ENCODE measurements around the gene PTK6.
A peak's percentile ranks its signal among the peaks of the same experiment; 100 is the strongest.
"Not testable (repeated sequence)": the region's sequence is repeated elsewhere in the genome, so short reads cannot be mapped to it uniquely, and the experiment has no call there.

PTK6 gene

DNA sequence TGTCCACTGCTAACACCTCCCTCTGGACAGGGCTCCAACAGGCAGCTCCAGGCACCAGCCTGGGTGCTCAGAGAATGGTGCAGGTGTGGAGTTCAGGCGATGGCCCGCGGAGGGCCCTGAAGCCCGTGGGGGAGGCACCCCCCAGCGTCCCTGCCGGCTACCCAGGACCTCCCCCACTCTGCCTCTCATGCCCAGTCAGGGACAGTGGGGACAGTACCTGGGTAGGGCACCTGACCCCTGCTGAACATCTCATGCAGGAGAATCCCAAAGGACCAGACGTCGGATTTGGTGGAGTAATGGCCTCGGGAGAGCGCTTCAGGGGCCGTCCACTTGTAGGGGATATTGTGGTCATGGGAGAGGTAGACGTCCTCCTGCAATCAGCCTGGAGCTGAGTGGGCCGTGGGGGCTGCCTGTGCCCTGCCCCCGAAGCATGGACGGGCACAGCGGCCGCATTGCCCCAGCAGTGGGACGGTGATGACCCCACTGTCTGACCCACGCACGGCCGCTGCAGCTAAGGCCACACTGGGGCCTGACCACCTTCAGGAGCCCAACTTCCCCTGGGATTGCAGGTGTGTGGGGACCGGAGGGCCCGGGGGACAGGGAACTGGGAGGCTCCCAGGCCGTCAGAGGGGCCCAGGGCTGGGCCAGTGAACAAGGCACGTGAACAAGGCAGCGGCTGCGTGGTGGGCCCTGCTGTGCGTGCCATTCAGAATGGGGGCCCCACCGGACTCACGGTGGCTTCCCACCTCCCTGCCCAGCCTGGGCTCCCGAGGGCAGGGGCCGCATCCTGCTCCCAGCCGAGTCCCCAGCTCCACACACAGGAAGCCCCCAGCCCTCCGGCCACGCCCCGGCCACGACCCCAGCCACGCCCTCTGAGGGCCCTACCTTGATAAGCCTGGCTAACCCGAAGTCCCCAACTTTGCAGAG, 7.1 kb downstream of the PTK6 start:
- no peak for DNase-seq (ENCODE audit: low read depth)

GRCh38 chr20:63529180-63529860, 7.9 kb downstream of the PTK6 start:
- no peak for DNase-seq (ENCODE audit: low read depth)

DNA sequence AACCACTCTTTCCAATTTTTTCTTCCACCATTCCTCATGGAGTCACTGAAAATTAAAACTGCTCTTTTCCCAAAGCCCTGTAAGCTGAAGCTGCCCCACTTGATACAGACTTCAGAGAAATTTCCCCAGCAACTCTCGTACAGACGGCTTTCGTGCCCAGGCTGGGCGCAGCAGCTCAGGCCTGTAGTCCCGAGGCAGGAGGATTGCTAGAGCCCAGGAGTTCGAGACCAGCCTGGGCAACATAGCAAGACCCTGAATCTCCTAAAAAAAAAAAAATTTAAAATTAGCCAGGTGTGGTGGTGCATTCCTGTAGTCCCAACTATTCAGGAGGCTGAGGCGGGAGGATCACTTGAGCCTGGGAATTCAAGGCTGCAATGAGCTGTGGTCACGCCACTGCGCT, 10.0 kb downstream of the PTK6 start:
- DNase-seq (ENCODE audit: low read depth) = no peak

- DNase-seq (ENCODE audit: low read depth) = no peak
These were observed 11.2 kb downstream of the PTK6 start for GRCh38 chr20:63525971-63526370.

- DNase-seq (ENCODE audit: low read depth) = no peak
These were observed 12.0 kb downstream of the PTK6 start for GRCh38 chr20:63525185-63525584.

DNA sequence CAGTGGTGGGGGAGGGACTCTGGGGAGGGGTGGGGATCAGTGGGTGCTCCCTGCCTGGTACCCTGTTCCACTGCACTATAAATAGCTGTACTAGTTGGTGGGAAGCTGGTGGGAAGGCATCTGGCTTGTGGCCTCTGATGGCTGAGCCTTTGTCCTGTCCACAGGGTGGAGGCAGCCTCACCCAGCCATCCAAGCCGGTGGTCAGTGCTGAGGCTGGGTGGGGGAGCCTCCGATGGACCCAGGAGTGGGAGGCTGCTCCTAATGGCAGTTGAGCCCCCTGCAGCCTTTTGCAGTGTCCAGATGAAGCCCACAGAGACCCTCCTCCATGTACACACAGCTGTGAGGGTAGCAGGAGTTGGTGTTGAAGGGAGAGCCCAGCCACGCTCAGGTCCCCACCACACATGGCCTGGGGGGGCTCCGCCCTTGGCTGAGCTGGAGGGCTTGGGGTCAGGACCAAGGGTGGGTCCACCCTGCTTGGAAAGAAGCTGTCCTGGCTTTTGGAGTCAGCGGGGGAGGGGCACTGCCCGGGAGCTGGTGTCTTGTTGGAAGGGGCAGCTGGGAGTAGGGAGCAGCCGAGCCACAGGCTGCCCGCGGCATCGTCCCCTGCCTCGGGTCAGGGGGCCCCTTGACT, 14.1 kb downstream of the PTK6 start:
- DNase-seq (ENCODE audit: low read depth) = no peak

DNA sequence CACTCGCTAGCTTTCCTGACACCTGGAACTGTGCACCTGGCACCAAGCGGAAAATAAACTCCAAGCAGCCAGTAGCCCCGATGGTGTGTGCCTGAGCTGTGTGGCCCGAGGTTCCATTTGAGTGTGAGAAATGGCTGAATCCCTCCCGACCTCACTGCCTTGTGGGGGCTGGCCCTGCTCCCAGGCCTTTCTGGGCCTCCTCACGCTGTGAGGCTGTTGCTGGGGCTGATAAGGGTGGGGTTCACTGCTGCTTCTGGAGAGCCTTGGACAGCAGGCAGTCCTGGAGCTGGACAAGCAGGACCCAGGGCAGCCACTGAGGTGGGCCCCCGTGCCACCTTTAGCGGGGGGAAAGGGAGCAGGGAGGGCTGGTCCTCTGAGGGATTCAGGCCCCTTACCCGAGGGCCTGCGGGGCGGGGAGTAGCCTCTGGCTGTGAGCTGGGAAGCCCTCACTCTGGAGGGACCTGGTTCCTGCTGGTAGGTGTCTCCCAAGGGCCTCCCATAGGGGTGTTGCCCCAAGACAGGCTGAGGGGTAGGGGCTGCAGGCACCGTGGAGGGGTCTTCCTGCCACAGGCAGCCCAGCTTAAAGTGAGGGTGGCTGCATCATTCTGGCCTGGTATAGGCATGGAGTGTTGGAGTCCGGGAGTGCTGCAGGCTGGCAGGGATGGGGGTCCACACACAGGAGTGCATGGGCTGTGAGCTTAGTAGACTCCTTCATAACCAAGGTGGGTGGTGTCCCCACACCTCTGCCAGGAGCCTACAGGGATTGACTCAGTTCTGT, 14.9 kb downstream of the PTK6 start:
- no peak for DNase-seq (ENCODE audit: low read depth)

- no peak for DNase-seq (ENCODE audit: low read depth)
These were observed 15.6 kb downstream of the PTK6 start for GRCh38 chr20:63521602-63522001.

DNA sequence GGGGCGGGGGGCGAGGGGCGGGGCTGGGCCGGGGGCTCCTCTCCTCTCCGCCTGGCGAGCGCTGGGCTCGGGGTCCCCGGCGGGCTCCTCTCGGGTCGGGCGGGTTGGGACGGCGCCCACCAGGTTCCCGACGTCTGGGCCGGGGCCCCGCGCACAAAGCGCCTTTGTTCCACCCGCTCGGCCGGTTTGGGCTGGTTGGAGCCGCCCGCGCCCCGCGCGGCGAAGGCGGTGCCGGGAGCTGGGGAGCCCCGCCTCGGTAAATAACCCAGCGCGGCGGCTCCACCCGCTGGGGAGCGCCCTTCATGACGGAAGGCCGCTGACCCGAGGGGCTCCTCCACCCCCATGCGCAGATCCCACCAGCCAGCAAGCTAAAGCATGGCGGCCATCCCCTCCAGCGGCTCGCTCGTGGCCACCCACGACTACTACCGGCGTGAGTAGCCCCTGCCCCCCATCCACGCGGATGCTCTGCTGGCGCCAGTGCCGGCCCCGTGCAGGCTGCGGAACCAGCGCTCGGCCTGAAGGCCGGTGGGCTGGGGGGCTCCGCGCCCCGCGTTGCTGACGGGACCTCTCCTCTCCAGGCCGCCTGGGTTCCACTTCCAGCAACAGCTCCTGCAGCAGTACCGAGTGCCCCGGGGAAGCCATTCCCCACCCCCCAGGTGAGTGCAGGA, 16.1 kb downstream of the PTK6 start:
- peak; percentile 63 for DNase-seq (ENCODE audit: low read depth)

GRCh38 chr20:63520504-63520933, 16.7 kb downstream of the PTK6 start, which contains the start of gene PPDPF:
Gene PPDPF, plus strand, starts transcription at chr20:63520765. Its CDS starts 544 bp downstream, at chr20:63521309.
- DNase-seq (ENCODE audit: low read depth) = peak; percentile 87

GRCh38 chr20:63519668-63520503, 17.3 kb downstream of the PTK6 start:
- no peak for DNase-seq (ENCODE audit: low read depth)

- DNase-seq (ENCODE audit: low read depth) = no peak
These were observed 18.1 kb downstream of the PTK6 start for GRCh38 chr20:63518946-63519667.

- no peak for DNase-seq (ENCODE audit: low read depth)
These were observed 18.8 kb downstream of the PTK6 start for GRCh38 chr20:63518351-63518861.

GRCh38 chr20:63517376-63518309, 19.5 kb downstream of the PTK6 start:
- DNase-seq (ENCODE audit: low read depth) = no peak

DNA sequence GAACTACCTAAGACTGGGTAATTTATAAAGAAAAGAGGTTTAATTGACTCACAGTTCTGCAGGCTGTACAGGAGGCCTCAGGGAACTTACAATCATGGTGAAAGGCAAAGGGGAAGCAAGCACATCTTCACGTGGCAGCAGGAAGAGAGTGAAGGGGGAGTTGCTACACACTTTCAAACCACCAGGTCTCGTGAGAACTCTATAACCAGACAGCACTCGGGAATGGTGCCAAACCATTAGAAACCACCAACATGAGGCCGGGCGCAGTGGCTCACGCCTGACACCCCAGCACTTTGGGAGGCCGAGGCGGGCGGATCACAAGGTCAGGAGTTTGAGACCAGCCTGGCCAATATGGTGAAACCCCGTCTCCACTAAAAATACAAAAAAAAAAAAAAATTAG, 22.7 kb downstream of the PTK6 start:
- DNase-seq (ENCODE audit: low read depth) = not testable (repeated sequence)

DNA sequence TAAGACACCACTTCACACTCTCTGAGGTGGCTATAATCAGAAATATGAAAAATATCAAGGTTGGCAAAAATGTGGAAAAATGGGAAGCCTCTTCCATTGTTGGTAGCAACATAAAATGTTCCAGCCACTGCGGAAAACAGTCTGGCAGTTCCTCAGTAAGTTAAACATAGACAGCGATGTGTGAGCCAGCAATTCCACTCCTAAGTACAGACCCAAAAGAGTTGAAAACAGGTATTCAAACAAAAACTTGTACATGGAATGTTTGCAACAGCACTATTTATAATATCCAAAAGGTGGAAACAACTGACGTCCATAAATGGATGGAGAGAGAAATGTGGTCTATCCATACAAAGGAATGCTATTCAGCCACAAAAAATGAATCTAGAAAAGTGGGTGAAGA, 24.0 kb downstream of the PTK6 start:
- DNase-seq (ENCODE audit: low read depth) = no peak

- no peak for DNase-seq (ENCODE audit: low read depth)
These were observed 28.1 kb downstream of the PTK6 start for GRCh38 chr20:63509088-63509564.

DNA sequence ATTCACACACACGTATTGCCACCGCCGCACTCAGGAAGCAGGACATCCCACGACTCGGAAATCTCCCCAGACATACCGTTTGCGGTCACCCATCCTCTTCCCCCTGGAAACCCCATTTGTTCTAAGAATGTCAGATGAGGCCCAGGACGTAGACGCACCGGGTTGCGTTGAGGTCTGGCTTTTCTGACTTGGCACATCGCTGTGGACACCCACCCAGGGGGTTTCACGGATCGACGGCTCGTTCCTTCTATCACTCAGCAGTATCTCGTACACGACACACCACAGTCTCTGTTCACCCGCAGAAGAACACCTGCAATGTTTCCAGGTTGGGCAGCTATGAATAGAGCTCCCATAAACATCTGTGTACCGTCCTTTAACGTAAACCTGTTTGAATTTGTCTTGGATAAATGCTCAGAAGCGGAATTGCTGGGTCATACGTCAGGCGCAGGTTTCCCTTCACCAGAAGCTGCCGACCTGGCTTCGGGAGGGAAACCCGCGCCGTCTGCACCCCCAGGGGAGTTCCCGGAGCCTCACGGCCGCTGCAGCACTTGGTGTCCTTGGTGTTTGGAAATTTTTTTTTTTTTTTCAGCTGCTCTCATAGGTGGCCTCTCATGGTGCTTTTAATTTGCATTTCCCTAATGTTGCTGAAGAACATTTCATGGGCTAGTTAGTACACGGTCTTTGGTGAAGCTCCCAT, 29.0 kb downstream of the PTK6 start:
- no peak for DNase-seq (ENCODE audit: low read depth)

All from stimulated activated CD8-positive, alpha-beta memory T cell treated with anti-CD3 and anti-CD28 coated beads, Interleukin-15, amount 100 ng/mL, for 24 hours (primary cell).